Activated CD8-positive, alpha-beta memory T cell treated with anti-CD3 and anti-CD28 coated beads for 36 hours (primary cell): Measurements from ENCODE around the gene SDCCAG8. TPM values are rescaled to one million over a fixed set of nuclear protein-coding genes. Genes with fewer than 3 reads are reported as not detected.

Experiments used
- CTCF ChIA-PET: fragments of 350-600 bp; sonication (Branson Sonifier 250); formaldehyde crosslinking; loops from one replicate; lab custom pipeline; 2021; ENCODE audit warnings: antibody characterized with exemption; lab: Charles Lee
- POLR2A ChIA-PET: fragments of 350-600 bp; sonication (Branson Sonifier 250); formaldehyde crosslinking; loops from one replicate; lab custom pipeline; 2021; ENCODE audit warnings: antibody characterized with exemption; lab: Charles Lee
- total RNA-seq, 2 experiments: library from RNA; stranded (reverse); gene quantifications; one replicate each; pipeline ENCODE4 v1.2.3, GENCODE V29; 2021

SDCCAG8 gene
- total RNA-seq, 2 experiments from 2014 or later: 18.6 to 19.4 TPM

- POLR2A ChIA-PET: interaction anchor here (0.8 kb wide), 1 partner anchor 11 kb away, joined by 3 read pairs; no protein-coding TSS in a partner anchor
- CTCF ChIA-PET: no interaction called here
Observed at GRCh38 chr1:243253211-243253925, 2.5 kb upstream of the SDCCAG8 start.

GRCh38 chr1:243253926-243254232 is 2.0 kb upstream of the SDCCAG8 start:
- POLR2A ChIA-PET: interaction anchor here (0.8 to 1.0 kb wide), 2 partner anchors 11 to 16 kb away, joined by 3 read pairs; no protein-coding TSS in a partner anchor
- CTCF ChIA-PET: no interaction called here

GRCh38 chr1:243254233-243254926 is 1.5 kb upstream of the SDCCAG8 start:
- ChIA-PET CTCF (no interaction called here), POLR2A (interaction anchor here (0.8 to 1.2 kb wide), 3 partner anchors 10 to 794 kb away, joined by 3 to 5 read pairs (median 3); no protein-coding TSS in a partner anchor)

- ChIA-PET CTCF (interaction anchor here (1.4 kb wide), 1 partner anchor 1735 kb away, joined by 3 read pairs; the partner anchor contains the start of gene FH), POLR2A (interaction anchor here (0.9 to 1.2 kb wide), 3 partner anchors 15 to 1066 kb away, joined by 3 to 5 read pairs (median 3); no protein-coding TSS in a partner anchor)
Observed at GRCh38 chr1:243254927-243255790, 682 bp upstream of the SDCCAG8 start, which contains the start of gene CEP170. CEP170 (minus strand) TSS chr1:243255281; CDS start chr1:243225280, 30,001 bp downstream.

- ChIA-PET POLR2A (no interaction called here), CTCF (no interaction called here)
Observed at GRCh38 chr1:243256590-243256989, 749 bp downstream of the SDCCAG8 start.

GRCh38 chr1:243257189-243257588 is 1.3 kb downstream of the SDCCAG8 start:
- ChIA-PET POLR2A (no interaction called here), CTCF (no interaction called here)

- POLR2A ChIA-PET: no interaction called here
- CTCF ChIA-PET: no interaction called here
Observed at GRCh38 chr1:243258731-243259130, 2.9 kb downstream of the SDCCAG8 start.

GRCh38 chr1:243260221-243260880 is 4.5 kb downstream of the SDCCAG8 start:
- POLR2A ChIA-PET: no interaction called here
- CTCF ChIA-PET: no interaction called here

GRCh38 chr1:243261390-243261789 is 5.5 kb downstream of the SDCCAG8 start:
- ChIA-PET CTCF (no interaction called here), POLR2A (no interaction called here)

- ChIA-PET CTCF (no interaction called here), POLR2A (interaction anchor here (0.5 kb wide), 1 partner anchor 11 kb away, joined by 3 read pairs; no protein-coding TSS in a partner anchor)
Observed at GRCh38 chr1:243264717-243265116, 8.9 kb downstream of the SDCCAG8 start.

- CTCF ChIA-PET: no interaction called here
- POLR2A ChIA-PET: interaction anchor here (0.7 kb wide), 1 partner anchor 21 kb away, joined by 4 read pairs; no protein-coding TSS in a partner anchor
Observed at GRCh38 chr1:243266231-243266630, 10.4 kb downstream of the SDCCAG8 start.

- ChIA-PET POLR2A (interaction anchor here (0.7 kb wide), 1 partner anchor 526 kb away, joined by 3 read pairs; no protein-coding TSS in a partner anchor), CTCF (interaction anchor here (0.7 kb wide), 1 partner anchor 76 kb away, joined by 4 read pairs; no protein-coding TSS in a partner anchor)
Observed at GRCh38 chr1:243267471-243267880, 11.6 kb downstream of the SDCCAG8 start.

- POLR2A ChIA-PET: no interaction called here
- CTCF ChIA-PET: no interaction called here
Observed at GRCh38 chr1:243267914-243268653, 12.2 kb downstream of the SDCCAG8 start.

- CTCF ChIA-PET: no interaction called here
- POLR2A ChIA-PET: no interaction called here
Observed at GRCh38 chr1:243268751-243269460, 13.1 kb downstream of the SDCCAG8 start.

- ChIA-PET POLR2A (interaction anchor here (0.8 kb wide), 1 partner anchor 15 kb away, joined by 3 read pairs; no protein-coding TSS in a partner anchor), CTCF (no interaction called here)
Observed at GRCh38 chr1:243269461-243269801, 13.6 kb downstream of the SDCCAG8 start.

- CTCF ChIA-PET: no interaction called here
Observed at GRCh38 chr1:243270097-243270864, 14.4 kb downstream of the SDCCAG8 start.

GRCh38 chr1:243271996-243272395 is 16.2 kb downstream of the SDCCAG8 start:
- ChIA-PET POLR2A (no interaction called here), CTCF (no interaction called here)

More at GRCh38 chr1:243270097-243270864, 14.4 kb downstream of the SDCCAG8 start:
- POLR2A ChIA-PET: interaction anchor here (0.8 kb wide), 1 partner anchor 16 kb away, joined by 3 read pairs; no protein-coding TSS in a partner anchor
